HG03378 (cell line): ENCODE data around the gene NRN1.
"Not testable (repeated sequence)": the region's sequence is repeated elsewhere in the genome, so short reads cannot be mapped to it uniquely, and the experiment has no call there.

Source experiments
- ATAC-seq: cut with Tn5 transposase; IDR thresholded peaks from one replicate; pipeline ENCODE4 v1.9.1; 2021; ENCODE audit warnings: mild to moderate bottlenecking, moderate library complexity; ENCODE audit not compliant: unreplicated experiment

NRN1 gene

GRCh38 chr6:6006428-6007365 lies at the start of gene NRN1:
NRN1 (minus strand) TSS chr6:6006925; CDS start chr6:6006749, 176 bp downstream.
- no peak for ATAC-seq

GRCh38 chr6:6052216-6052615 lies 45.5 kb upstream of the NRN1 start:
- no peak for ATAC-seq

- ATAC-seq = no peak
Measured at GRCh38 chr6:6046716-6047115, 40.0 kb upstream of the NRN1 start.

GRCh38 chr6:6039946-6040509 lies 33.3 kb upstream of the NRN1 start:
- peak; percentile 70 for ATAC-seq

DNA sequence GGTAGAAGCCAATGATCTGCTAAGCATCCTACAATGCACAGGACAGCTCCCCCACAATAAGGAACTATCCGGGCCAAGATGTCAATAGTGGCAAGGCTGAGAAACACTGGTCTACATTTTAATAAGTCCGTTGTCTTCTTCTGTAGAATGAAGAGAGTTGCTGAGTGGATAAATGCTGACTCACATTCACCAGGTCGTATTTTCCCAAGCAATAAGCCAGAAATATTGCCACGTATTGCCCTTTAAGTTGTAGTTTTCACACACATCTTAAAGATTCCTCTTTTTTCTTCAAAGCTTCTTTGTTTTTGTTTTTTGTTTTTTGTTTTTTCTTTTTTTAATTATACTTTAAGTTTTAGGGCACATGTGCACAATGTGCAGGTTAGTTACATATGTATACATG lies 30.5 kb upstream of the NRN1 start:
- ATAC-seq = no peak

GRCh38 chr6:6033858-6034257 lies 27.1 kb upstream of the NRN1 start:
- no peak for ATAC-seq

DNA sequence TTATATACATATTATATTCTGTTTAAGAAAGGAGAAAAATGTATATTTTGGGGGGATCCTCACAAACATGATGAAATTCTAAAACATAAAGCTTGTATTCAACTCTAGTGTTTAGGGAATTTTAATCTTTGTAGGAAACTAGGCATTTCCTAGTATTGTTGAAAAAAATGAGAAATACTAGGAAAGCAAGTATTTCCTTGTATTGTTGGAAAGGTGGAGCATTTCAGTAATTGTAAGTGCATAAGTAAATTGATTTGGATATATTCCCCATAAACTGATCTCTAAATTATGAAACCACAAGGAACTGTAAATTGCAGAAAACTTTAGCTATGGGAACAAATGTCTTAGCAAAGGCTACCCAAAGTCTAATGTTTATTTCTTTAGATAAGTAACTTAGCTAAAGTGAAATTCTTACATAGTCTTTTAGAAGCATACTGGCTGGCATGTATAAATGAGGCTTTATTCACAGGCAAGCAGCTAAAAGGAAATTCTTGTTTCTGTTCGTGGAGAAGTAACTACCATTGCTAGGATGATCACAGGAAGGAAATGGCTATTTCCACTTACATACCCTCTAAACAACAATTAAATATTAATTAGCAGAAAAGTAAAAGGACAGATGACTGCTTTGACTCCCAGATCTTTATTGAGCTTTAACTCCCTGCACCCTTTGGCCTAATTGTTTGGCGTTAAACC lies 19.9 kb upstream of the NRN1 start:
- ATAC-seq = no peak

GRCh38 chr6:6025736-6026135 lies 19.0 kb upstream of the NRN1 start:
- ATAC-seq = no peak

DNA sequence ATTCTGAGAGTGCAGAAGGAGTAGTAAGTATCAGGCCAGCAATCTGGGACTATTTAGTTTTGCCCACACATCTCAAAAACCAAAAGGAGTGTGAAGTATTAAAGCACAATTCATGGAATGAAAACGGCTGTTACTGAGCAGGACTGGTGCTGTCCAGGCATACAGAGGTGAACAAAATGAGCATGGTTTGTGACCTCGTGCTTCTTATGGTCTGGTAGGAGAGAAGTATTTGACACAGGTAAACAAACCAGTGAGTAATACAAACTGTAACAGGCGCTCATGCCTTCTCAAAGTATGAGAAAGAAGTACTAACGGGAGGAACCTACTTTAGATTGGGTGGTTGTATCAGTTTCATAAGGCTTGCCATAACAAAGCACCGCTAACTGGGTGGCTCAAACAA lies 17.5 kb upstream of the NRN1 start:
- ATAC-seq = no peak

- not testable (repeated sequence) for ATAC-seq
Measured at GRCh38 chr6:6022841-6023240, 16.1 kb upstream of the NRN1 start.

DNA sequence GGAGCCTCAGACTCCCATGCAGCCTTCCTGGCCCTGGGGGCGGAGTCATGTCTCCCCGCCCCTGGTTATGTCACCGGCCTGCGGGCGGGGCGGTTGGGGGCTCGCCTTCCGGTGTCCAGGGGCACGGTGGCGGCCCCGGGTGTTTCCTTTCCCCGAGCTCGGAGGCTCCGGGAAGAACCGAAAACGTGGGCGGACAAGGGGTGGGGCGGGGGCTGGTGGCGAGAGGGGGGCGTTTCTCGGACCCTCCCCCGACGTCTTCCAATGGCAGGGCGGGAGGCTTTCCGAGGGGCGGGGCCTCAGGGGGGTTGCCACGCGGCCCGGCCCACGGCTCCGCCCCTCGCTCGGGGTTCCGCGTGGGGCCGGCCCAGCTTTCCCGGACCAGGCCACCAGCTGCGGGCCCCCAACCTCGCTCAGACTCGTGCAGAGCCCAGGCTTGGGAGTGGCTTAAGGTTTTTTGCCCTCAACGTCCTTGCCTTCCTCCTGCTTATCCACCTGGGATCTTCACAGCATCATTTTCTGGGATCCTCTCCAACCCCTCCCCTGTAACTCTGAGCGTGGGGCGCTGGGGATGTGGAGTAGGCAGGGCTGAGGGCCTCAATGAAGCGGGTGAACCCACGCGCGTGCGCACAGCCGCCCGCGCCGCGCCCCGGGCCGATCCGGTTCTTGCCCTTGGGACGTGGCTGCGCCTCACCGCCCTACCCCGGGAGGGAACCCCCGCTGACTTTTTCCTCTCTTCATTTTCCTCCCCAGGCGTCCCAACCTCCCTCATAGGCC lies 2.1 kb upstream of the NRN1 start:
- ATAC-seq = no peak

DNA sequence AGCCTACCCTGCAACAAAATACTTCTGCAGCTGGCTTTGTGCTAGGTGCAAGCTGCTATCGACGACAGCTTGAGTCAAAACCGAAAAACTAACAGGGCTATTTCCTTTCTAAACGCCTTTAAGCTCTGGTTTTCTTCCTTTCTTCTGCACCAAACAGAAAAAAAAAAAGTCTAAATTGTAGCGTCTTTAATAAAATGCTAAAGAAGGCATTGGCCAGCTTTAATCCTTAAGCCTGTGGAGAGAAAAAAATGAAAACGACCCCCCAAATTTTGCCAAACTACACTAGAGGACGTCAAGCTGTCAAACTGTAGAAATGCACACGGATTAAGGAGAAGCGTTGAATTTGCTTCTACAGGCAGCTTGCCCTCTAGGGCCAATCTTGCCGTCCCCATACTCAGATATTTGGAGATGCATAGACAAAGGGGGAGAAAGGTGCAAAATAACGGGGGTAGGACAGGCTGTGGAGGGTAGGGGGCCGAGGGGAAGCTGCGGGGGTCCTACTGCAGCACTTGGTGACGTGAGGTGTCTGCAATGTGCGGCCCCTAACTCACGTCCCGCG lies 1.4 kb upstream of the NRN1 start:
- ATAC-seq = no peak

GRCh38 chr6:6007366-6008088 lies 802 bp upstream of the NRN1 start:
- no peak for ATAC-seq

- no peak for ATAC-seq
Measured at GRCh38 chr6:6006006-6006427, 708 bp downstream of the NRN1 start.

DNA sequence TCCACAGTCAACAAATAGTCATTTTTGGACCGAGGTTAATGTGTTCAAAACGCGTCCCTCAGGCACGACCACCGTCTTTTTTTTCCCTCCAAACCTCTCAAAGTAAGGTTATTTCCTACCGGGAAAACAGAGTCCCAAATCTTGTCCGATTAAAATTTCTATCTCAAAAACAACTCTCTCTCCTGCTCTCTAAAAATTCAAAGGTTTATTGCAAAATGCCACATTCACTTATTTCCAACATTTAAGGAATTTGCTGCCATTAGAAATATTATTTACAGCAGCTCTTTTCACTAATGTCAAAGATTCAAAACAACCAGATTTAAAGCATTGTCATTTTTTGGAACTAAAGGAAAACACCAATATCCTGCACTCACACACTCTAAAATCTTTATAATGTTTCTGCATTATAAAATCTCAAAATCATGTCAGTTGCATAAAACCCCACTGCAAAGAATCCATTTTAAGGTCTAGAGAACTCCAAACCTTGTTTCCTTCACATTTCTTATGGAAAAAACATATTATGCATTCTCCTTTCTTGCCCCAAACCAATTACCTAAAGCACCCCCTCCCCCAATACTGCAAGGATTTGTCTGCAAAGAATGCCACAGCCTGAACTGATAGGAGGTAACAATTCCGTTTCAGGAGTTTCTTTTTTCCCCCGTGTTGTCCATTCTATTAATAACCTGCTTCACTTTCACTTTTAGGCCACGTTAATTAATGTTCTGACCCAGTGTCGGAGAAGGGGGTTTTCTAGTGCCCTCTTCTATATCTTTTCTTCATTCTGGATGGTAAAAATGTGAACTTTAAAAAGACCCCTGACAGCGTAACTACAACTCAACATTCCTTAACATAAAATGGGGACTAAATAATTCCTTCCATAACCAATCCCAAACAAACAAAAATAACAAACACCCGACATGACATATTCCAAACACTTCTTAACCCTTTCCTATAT lies 1.4 kb downstream of the NRN1 start:
- ATAC-seq = no peak

DNA sequence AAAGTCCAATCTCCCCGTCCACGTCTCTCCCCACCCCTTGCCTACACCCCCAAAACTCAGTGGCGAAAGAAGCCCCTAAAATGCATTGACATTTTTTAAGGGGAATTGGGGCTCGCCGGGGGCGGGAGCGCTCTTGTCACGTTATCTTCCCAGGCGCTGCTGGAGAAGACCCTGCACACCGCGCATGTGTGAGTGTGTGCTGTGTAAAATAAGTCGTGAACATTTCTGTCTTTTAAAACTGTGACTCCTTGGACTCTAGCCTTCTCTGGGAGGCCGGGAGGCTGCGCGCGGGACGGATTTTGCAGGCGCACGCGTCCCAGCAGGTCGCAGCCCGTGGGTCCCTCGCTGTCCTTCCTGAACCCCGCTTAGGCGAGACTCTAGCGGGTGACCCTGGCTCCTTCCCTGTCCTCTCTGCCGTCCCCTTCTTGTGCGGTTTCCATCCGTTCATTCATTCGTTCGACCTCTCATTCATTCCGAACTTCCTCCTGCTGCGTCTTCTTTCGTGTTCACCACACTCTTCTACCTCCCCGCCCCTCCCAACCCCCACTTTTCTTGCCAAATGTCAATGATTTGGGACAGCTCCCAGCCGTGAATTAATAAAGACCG lies 2.2 kb downstream of the NRN1 start:
- no peak for ATAC-seq

DNA sequence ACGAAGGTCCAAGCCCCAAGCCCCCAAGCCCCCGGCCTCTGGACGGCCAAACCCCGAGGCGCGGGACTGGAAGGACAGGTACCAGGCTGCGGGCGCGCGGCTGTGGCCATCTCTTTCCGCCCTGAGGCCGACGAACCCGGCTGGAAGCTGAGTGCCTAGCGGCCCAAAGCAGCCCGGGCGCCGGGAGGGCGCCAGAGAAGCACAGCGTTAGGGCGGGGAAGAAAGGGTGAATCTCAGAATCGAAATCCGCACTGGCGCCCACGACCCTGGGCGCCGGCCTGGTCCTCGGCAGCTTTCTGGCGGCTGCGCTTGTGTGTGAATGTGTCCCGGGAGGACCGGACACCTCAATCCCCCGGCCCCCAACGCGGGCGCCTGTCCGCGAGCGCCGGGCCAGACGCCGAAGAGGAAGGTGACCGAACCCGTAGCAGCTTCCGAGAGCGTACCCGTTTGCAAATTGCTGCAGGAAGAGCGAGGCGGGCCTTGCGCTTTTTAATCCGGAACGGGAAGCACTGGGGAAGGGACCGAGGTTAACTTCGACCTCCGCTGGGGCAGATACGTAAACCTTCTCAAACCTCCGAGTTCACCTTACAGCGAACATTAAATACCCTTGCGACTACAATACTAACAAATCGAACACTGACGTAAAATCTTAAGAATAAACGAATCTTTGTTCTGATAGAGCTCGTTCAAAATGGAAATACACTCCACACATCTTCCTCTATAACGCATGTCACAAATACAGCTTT lies 2.9 kb downstream of the NRN1 start:
- ATAC-seq = no peak
